B cell (primary cell): ENCODE data around the gene IGF1R. TPM values are rescaled to one million over a fixed set of nuclear protein-coding genes. Genes with fewer than 3 reads are reported as not detected.

ENCODE experiments used
- ATAC-seq: fragments of 200-7000 bp; cut with Tn5 transposase; one replicate; pipeline ENCODE4 v1.10.0; 2021; ENCODE audit warnings: low read depth, mild to moderate bottlenecking, moderate number of reproducible peaks, moderate library complexity
- CTCF ChIA-PET: fragments of 350-600 bp; sonication (Branson Sonifier 250); formaldehyde crosslinking; loops from one replicate; lab custom pipeline; 2021; ENCODE audit warnings: antibody characterized with exemption, inconsistent platforms; lab: Charles Lee
- POLR2A ChIA-PET: fragments of 350-600 bp; sonication (Branson Sonifier 250); formaldehyde crosslinking; loops from one replicate; lab custom pipeline; 2021; ENCODE audit warnings: antibody characterized with exemption; lab: Charles Lee
- DNase-seq: peaks from one replicate; pipeline ENCODE4 v3.0.0; 2013
- H2AFZ ChIP-seq: 2 replicates; pipeline ENCODE4 v1.6.1; 2012; ENCODE audit warnings: mild to moderate bottlenecking, low read depth, low read length; ENCODE audit not compliant: insufficient read depth, poor library complexity, severe bottlenecking
- H3K27ac ChIP-seq, 2 donors: 1 replicate in 1 of 2; 2 replicates in 1 of 2; pipeline ENCODE4 v1.5.1; 2012 to 2013; ENCODE audit warnings: low read length in 2 of 2, mild to moderate bottlenecking in 2 of 2, moderate library complexity in 1 of 2
- H3K27me3 ChIP-seq, 4 experiments: fragments of 200-600 bp in 1 of 4; sonication (generic) in 1 of 4; replicated peaks in 1 of 4; 1 replicate in 2 of 4; 2 replicates in 2 of 4; pipeline versions ENCODE4 v1.6.1 to v1.7.0; 2013 to 2016; ENCODE audit warnings: low read length in 3 of 4, mild to moderate bottlenecking in 2 of 4, mixed read lengths in 1 of 4, moderate library complexity in 1 of 4; ENCODE audit not compliant: insufficient read depth in 4 of 4, control insufficient read depth in 3 of 4; ENCODE audit errors: control extremely low read depth in 1 of 4
- H3K36me3 ChIP-seq, 2 experiments: replicated peaks in 1 of 2; 1 replicate in 1 of 2; 2 replicates in 1 of 2; pipeline versions ENCODE4 v1.6.1 to v1.7.1; 2013; ENCODE audit warnings: low read length in 1 of 2; ENCODE audit not compliant: insufficient read depth in 2 of 2, control insufficient read depth in 1 of 2; ENCODE audit errors: control extremely low read depth in 1 of 2, extremely low read depth in 1 of 2
- H3K4me1 ChIP-seq, 2 donors: fragments of 200-600 bp in 1 of 2; sonication (generic) in 1 of 2; 1 replicate in 1 of 2; 2 replicates in 1 of 2; pipeline versions ENCODE4 v1.5.1 to v1.6.1; 2013 to 2017; ENCODE audit warnings: low read length in 2 of 2; ENCODE audit not compliant: control insufficient read depth in 2 of 2, insufficient read depth in 2 of 2
- H3K4me2 ChIP-seq: replicated peaks from 2 replicates; pipeline ENCODE3; 2012; ENCODE audit warnings: mild to moderate bottlenecking, low read depth, low read length; ENCODE audit not compliant: poor library complexity, severe bottlenecking
- H3K4me3 ChIP-seq, 5 experiments: fragments of 200-600 bp in 1 of 5; sonication (generic) in 1 of 5; 1 replicate in 3 of 5; 2 replicates in 2 of 5; pipeline versions ENCODE4 v1.5.1 to v1.7.0; 2011 to 2016; ENCODE audit warnings: low read length in 4 of 5, mild to moderate bottlenecking in 4 of 5, low read depth in 2 of 5, control low read depth in 1 of 5, moderate library complexity in 1 of 5; ENCODE audit not compliant: insufficient read depth in 1 of 5; ENCODE audit errors: control extremely low read depth in 1 of 5, extremely low read depth in 1 of 5
- H3K79me2 ChIP-seq: fragments of 200-600 bp; sonication (generic); one replicate; pipeline ENCODE4 v1.6.0; 2016; ENCODE audit warnings: low read length; ENCODE audit not compliant: control insufficient read depth, insufficient read depth
- H3K9ac ChIP-seq: fragments of 200-600 bp; sonication (generic); 2 replicates; pipeline ENCODE4 v1.6.1; 2017; ENCODE audit warnings: mild to moderate bottlenecking, low read length, moderate library complexity
- H3K9me3 ChIP-seq, 3 donors: one replicate each; pipeline versions ENCODE4 v1.6.1 to v1.7.1; 2013; ENCODE audit warnings: low read length in 2 of 3; ENCODE audit not compliant: control insufficient read depth in 2 of 3, insufficient read depth in 1 of 3; ENCODE audit errors: control extremely low read depth in 1 of 3
- H4K20me1 ChIP-seq: 2 replicates; pipeline ENCODE4 v1.6.0; 2012; ENCODE audit warnings: mild to moderate bottlenecking, low read length; ENCODE audit not compliant: insufficient read depth, control insufficient read depth, poor library complexity, severe bottlenecking
- H3K27ac Mint-ChIP-seq: one replicate; pipeline ENCODE4 v1.8.0; 2021; ENCODE audit warnings: mixed read lengths
- H3K27me3 Mint-ChIP-seq: one replicate; pipeline ENCODE4 v1.8.0; 2021; ENCODE audit warnings: mixed read lengths
- H3K4me1 Mint-ChIP-seq: one replicate; pipeline ENCODE4 v1.8.0; 2021; ENCODE audit warnings: mixed read lengths
- H3K4me3 Mint-ChIP-seq: one replicate; pipeline ENCODE4 v1.8.0; 2021; ENCODE audit warnings: mixed read lengths
- H3K9me3 Mint-ChIP-seq: one replicate; pipeline ENCODE4 v1.8.0; 2022; ENCODE audit warnings: mixed read lengths; ENCODE audit not compliant: insufficient read depth
- CTCF ChIP-seq: fragments of 200-600 bp; IDR thresholded peaks from one replicate; pipeline ENCODE4 v1.8.0; 2022; ENCODE audit warnings: antibody characterized with exemption, mild to moderate bottlenecking
- EZH2 ChIP-seq: IDR thresholded peaks from 2 replicates; pipeline ENCODE4 v1.6.1; 2012; ENCODE audit warnings: borderline replicate concordance, low read depth, mild to moderate bottlenecking, moderate library complexity, low read length; ENCODE audit not compliant: insufficient read depth, poor library complexity, severe bottlenecking
- WGBS: methylation state at CpG from one replicate; pipeline ENCODE4 v1.1.5; 2013; ENCODE audit warnings: missing lambda C conversion rate; ENCODE audit not compliant: insufficient coverage; 5-methylcytosine and 5-hydroxymethylcytosine counted together
- intact Hi-C: fragments of 100-400 bp; cut with micrococcal nuclease; formaldehyde crosslinking; loops from one replicate; pipeline ENCODE4 v1.10.0; 2022
- polyA plus RNA-seq: library from polyadenylated mRNA; depleted of rRNA; stranded (reverse); fragments of >200 nt; gene quantifications from 2 replicates; pipeline ENCODE4 v1.2.3, GENCODE V29; 2012
- total RNA-seq, 2 donors: library from RNA; stranded (reverse); fragments of 120-200 nt in 1 of 2; gene quantifications; 1 replicate in 1 of 2; 2 replicates in 1 of 2; pipeline versions ENCODE4 v1.2.3 to v1.2.4, GENCODE V29; 2013 to 2022

The IGF1R gene
- total and polyA plus RNA-seq, 2 donors (not counting 1 experiment from before 2014, with no cell fraction given) = 5.4 to 23.1 TPM

- Histone ChIP-seq H3K4me2 (no peak overlapping the region), H3K36me3 (no peaks in the 10 kb centered on the region), H3K79me2 (no peaks in the 10 kb centered on the region), H3K9me3 (no peaks in the 10 kb centered on the region), H3K27me3 (no peaks in the 10 kb centered on the region), H4K20me1 (peaks cover 8% of the 10 kb centered on the region), H2AFZ (no peak overlapping the region), H3K9ac (no peak overlapping the region), H3K4me3 (no peak overlapping the region), H3K27ac (no peak overlapping the region), H3K4me1 (no peaks in the 10 kb centered on the region)
- whole genome bisulfite sequencing = no CpG with 5 or more reads among the region's 3 CpGs
- Mint-ChIP-seq H3K27me3 (peaks cover 8% of the 10 kb centered on the region), H3K4me3 (no peak overlapping the region), H3K27ac (no peak overlapping the region), H3K4me1 (peaks cover 2% of the 10 kb centered on the region), H3K9me3 (no peaks in the 10 kb centered on the region)
- CTCF ChIA-PET = interaction anchor here (0.8 kb wide), 1 partner anchor 86 kb away, joined by 3 read pairs; no protein-coding TSS in a partner anchor
- ATAC-seq (no peak), DNase-seq (no peak)
- POLR2A ChIA-PET = no interaction called here
- intact Hi-C loops = no loop called here
- TF ChIP-seq CTCF (no peak), EZH2 (no peak)
Observed at GRCh38 chr15:98794748-98795147, 146.4 kb downstream of the IGF1R start.

- CTCF ChIA-PET = no interaction called here
Observed at GRCh38 chr15:98795980-98796379, 147.6 kb downstream of the IGF1R start.

More at GRCh38 chr15:98795980-98796379, 147.6 kb downstream of the IGF1R start:
- POLR2A ChIA-PET = no interaction called here
- Histone ChIP-seq H4K20me1 (peaks cover 8% of the 10 kb centered on the region), H3K4me3 (no peak overlapping the region), H3K36me3 (no peaks in the 10 kb centered on the region), H2AFZ (no peak overlapping the region), H3K4me2 (no peak overlapping the region), H3K4me1 (no peaks in the 10 kb centered on the region), H3K79me2 (no peaks in the 10 kb centered on the region), H3K9ac (no peak overlapping the region), H3K9me3 (no peaks in the 10 kb centered on the region), H3K27ac (no peak overlapping the region), H3K27me3 (no peaks in the 10 kb centered on the region)
- ATAC-seq (no peak), DNase-seq (no peak)
- H3K4me1 Mint-ChIP-seq = peaks cover 5% of the 10 kb centered on the region
- H3K27me3 Mint-ChIP-seq = peaks cover 8% of the 10 kb centered on the region
- TF ChIP-seq CTCF (no peak), EZH2 (no peak)
- H3K27ac Mint-ChIP-seq = no peak overlapping the region
- no peaks in the 10 kb centered on the region for H3K9me3 Mint-ChIP-seq
- intact Hi-C loops = no loop called here
- 89% methylated on average over 9 of the region's 10 CpGs for WGBS
- H3K4me3 Mint-ChIP-seq = no peak overlapping the region
